GM18517 (cell line): ENCODE data around the gene PCDHB14.
"Not testable (repeated sequence)": the region's sequence is repeated elsewhere in the genome, so short reads cannot be mapped to it uniquely, and the experiment has no call there.

Experiments
- ATAC-seq: cut with Tn5 transposase; IDR thresholded peaks from one replicate; pipeline ENCODE4 v1.9.1; 2021; ENCODE audit warnings: mild to moderate bottlenecking, moderate library complexity; ENCODE audit not compliant: unreplicated experiment

The PCDHB14 gene

DNA sequence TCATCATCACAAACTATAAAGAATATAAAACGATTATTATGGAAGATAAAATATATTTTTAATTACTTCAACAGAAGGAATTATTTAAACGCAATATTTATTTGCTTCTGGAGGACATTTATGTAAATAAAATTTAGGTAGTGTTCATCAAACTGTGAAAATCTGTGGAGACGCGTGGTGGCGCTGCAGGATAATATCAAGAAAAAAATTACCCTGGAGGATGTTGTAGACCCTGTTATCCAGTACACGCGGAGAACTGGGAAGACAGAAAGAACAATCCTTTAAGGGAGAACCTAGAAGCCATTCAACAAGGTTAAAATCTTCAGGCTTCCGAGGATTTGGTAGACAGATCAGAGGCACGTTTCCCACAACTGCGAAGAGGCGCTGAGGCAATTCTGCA is 14.7 kb upstream of the PCDHB14 start, which contains the start of gene PCDHB12:
PCDHB12 (plus strand) TSS at position 242 of the 400 bp plus-strand sequence. CDS start 189 bp downstream, outside the sequence.
- ATAC-seq, result no peak

DNA sequence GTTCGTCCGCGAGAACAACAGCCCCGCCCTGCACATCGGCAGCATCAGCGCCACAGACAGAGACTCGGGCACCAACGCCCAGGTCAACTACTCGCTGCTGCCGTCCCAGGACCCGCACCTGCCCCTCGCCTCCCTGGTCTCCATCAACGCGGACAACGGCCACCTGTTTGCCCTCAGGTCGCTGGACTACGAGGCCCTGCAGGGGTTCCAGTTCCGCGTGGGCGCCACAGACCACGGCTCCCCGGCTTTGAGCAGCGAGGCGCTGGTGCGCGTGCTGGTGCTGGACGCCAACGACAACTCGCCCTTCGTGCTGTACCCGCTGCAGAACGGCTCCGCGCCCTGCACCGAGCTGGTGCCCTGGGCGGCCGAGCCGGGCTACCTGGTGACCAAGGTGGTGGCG is 12.9 kb upstream of the PCDHB14 start:
- not testable (repeated sequence) for ATAC-seq

GRCh38 chr5:141210849-141211248 is 12.3 kb upstream of the PCDHB14 start:
- not testable (repeated sequence) for ATAC-seq

DNA sequence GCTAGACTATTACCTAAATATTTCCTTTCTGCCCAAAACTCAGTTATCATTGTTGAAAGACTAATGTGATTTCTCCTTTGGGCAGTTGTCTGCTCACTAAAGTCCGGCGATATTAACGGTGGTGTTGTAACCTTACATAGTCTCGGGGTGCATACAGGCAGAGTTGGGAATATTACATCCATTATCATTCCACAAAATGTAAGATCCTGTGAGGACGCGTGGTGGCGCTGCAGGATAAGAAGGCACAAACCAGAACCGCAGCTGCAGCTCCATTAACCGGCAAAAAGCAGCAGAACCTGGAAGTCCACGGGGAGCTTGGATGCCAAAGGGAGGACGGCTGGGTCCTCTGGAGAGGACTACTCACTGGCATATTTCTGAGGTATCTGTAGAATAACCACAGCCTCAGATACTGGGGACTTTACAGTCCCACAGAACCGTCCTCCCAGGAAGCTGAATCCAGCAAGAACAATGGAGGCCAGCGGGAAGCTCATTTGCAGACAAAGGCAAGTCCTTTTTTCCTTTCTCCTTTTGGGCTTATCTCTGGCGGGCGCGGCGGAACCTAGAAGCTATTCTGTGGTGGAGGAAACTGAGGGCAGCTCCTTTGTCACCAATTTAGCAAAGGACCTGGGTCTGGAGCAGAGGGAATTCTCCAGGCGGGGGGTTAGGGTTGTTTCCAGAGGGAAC is 9.3 kb upstream of the PCDHB14 start, which contains the start of gene PCDHB13:
PCDHB13 (plus strand) TSS at position 264 of the 684 bp plus-strand sequence; CDS start at position 469, 205 bp downstream.
- not testable (repeated sequence) for ATAC-seq

- ATAC-seq, result not testable (repeated sequence)
Observed at GRCh38 chr5:141214583-141214982, 8.6 kb upstream of the PCDHB14 start.

- ATAC-seq, result not testable (repeated sequence)
Observed at GRCh38 chr5:141215504-141215903, 7.6 kb upstream of the PCDHB14 start.

- not testable (repeated sequence) for ATAC-seq
Observed at GRCh38 chr5:141216035-141216434, 7.1 kb upstream of the PCDHB14 start.

DNA sequence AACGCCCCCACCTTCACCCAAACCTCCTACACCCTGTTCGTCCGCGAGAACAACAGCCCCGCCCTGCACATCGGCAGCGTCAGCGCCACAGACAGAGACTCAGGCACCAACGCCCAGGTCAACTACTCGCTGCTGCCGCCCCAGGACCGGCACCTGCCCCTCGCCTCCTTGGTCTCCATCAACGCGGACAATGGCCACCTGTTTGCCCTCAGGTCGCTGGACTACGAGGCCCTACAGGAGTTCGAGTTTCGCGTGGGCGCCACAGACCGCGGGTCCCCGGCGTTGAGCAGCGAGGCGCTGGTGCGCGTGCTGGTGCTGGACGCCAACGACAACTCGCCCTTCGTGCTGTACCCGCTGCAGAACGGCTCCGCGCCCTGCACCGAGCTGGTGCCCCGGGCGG is 1.7 kb downstream of the PCDHB14 start:
- not testable (repeated sequence) for ATAC-seq

- ATAC-seq, result not testable (repeated sequence)
Observed at GRCh38 chr5:141225421-141225820, 2.3 kb downstream of the PCDHB14 start.

DNA sequence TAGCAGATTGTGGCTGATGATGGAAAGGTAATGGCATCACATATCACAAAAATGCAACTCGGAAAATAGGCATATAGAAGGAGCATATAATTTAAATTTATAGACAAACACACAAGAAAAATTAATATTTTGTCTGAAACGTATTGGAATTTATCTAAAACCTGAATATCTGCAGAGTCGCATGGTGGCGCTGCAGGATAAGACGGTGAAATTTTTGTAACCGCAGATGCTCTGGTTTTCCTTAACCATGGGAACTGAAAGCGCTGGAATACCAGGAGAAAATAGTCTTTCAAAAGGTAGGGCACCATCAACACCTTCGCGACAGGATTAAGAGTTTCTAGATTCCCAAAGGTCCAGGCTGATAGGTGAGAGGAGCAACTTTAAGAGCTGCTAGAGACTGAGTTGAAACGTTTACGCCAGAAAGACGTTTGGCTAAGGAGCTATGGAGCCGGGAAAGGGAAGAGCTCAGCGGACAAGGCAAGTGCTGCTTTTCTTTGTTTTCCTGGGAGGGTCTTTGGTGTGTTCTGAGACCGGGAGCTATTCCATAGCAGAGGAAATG is 11.0 kb downstream of the PCDHB14 start:
- ATAC-seq, result no peak

GRCh38 chr5:141235922-141236321 is 12.8 kb downstream of the PCDHB14 start:
- not testable (repeated sequence) for ATAC-seq

- ATAC-seq, result no peak
Observed at GRCh38 chr5:141236516-141237313, 13.6 kb downstream of the PCDHB14 start.

GRCh38 chr5:141241496-141241895 is 18.4 kb downstream of the PCDHB14 start:
- ATAC-seq, result no peak

DNA sequence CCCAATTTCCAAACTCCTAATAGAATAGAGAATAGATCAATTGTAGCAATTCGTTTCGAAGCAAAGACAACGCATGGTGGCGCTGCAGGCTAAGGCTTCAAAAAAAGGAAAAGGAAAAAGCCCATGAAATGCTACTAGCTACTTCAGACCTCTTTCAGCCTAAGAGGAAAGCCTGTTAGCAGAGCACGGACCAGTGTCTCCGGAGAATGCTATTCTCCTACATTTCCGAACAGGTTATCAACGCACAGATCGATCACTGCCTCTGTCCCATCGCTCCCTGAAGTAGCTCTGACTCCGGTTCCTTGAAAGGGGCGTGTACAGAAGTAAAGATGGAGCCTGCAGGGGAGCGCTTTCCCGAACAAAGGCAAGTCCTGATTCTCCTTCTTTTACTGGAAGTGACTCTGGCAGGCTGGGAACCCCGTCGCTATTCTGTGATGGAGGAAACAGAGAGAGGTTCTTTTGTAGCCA is 22.1 kb downstream of the PCDHB14 start, which contains the start of gene PCDHB15:
PCDHB15 (plus strand) TSS at position 146 of the 468 bp plus-strand sequence; CDS start at position 330, 184 bp downstream.
- ATAC-seq, result no peak

GRCh38 chr5:141246971-141247370 is 23.8 kb downstream of the PCDHB14 start:
- not testable (repeated sequence) for ATAC-seq

DNA sequence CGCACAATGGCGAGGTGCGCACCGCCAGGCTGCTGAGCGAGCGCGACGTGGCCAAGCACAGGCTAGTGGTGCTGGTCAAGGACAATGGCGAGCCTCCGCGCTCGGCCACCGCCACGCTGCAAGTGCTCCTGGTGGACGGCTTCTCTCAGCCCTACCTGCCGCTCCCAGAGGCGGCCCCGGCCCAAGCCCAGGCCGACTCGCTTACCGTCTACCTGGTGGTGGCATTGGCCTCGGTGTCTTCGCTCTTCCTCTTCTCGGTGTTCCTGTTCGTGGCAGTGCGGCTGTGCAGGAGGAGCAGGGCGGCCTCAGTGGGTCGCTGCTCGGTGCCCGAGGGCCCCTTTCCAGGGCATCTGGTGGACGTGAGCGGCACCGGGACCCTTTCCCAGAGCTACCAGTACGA is 24.3 kb downstream of the PCDHB14 start:
- not testable (repeated sequence) for ATAC-seq

GRCh38 chr5:141250576-141250975 is 27.4 kb downstream of the PCDHB14 start:
- ATAC-seq, result no peak

- ATAC-seq, result no peak
Observed at GRCh38 chr5:141258464-141258863, 35.3 kb downstream of the PCDHB14 start.

- no peak for ATAC-seq
Observed at GRCh38 chr5:141258948-141259347, 35.8 kb downstream of the PCDHB14 start.

GRCh38 chr5:141260458-141261237 is 37.5 kb downstream of the PCDHB14 start:
- no peak for ATAC-seq

- ATAC-seq, result no peak
Observed at GRCh38 chr5:141261238-141261546, 38.0 kb downstream of the PCDHB14 start.
